GM19328 (cell line): ENCODE data around the gene CYP2A7.
"Not testable (repeated sequence)": the region's sequence is repeated elsewhere in the genome, so short reads cannot be mapped to it uniquely, and the experiment has no call there.

ENCODE experiments used
- ATAC-seq: cut with Tn5 transposase; IDR thresholded peaks from one replicate; pipeline ENCODE4 v1.9.1; 2021; ENCODE audit warnings: mild to moderate bottlenecking, moderate library complexity; ENCODE audit not compliant: unreplicated experiment

The CYP2A7 gene

GRCh38 chr19:40900521-40900920 lies 18.5 kb upstream of the CYP2A7 start:
- ATAC-seq = not testable (repeated sequence)

- not testable (repeated sequence) for ATAC-seq
Observed at GRCh38 chr19:40899964-40900363, 17.9 kb upstream of the CYP2A7 start.

- ATAC-seq = not testable (repeated sequence)
Observed at GRCh38 chr19:40896843-40897789, 15.1 kb upstream of the CYP2A7 start.

- no peak for ATAC-seq
Observed at GRCh38 chr19:40896418-40896796, 14.4 kb upstream of the CYP2A7 start.

GRCh38 chr19:40893112-40893511 lies 11.1 kb upstream of the CYP2A7 start:
- ATAC-seq = no peak

- no peak for ATAC-seq
Observed at GRCh38 chr19:40889366-40889765, 7.3 kb upstream of the CYP2A7 start.

GRCh38 chr19:40888191-40888590 lies 6.2 kb upstream of the CYP2A7 start:
- no peak for ATAC-seq

GRCh38 chr19:40884187-40884931 lies 2.3 kb upstream of the CYP2A7 start:
- ATAC-seq = not testable (repeated sequence)

GRCh38 chr19:40879349-40879748 lies 2.7 kb downstream of the CYP2A7 start:
- not testable (repeated sequence) for ATAC-seq

GRCh38 chr19:40875526-40875951 lies 6.5 kb downstream of the CYP2A7 start:
- ATAC-seq = not testable (repeated sequence)

- not testable (repeated sequence) for ATAC-seq
Observed at GRCh38 chr19:40874874-40875273, 7.2 kb downstream of the CYP2A7 start.

- not testable (repeated sequence) for ATAC-seq
Observed at GRCh38 chr19:40873873-40874272, 8.2 kb downstream of the CYP2A7 start.

GRCh38 chr19:40872209-40872608 lies 9.8 kb downstream of the CYP2A7 start:
- ATAC-seq = no peak

- ATAC-seq = no peak
Observed at GRCh38 chr19:40867701-40868100, 14.3 kb downstream of the CYP2A7 start.

GRCh38 chr19:40864739-40865496 lies 17.1 kb downstream of the CYP2A7 start:
- not testable (repeated sequence) for ATAC-seq

- ATAC-seq = no peak
Observed at GRCh38 chr19:40862785-40863184, 19.2 kb downstream of the CYP2A7 start.

GRCh38 chr19:40862333-40862732 lies 19.7 kb downstream of the CYP2A7 start:
- ATAC-seq = no peak

GRCh38 chr19:40858109-40858508 lies 23.9 kb downstream of the CYP2A7 start:
- ATAC-seq = no peak

GRCh38 chr19:40852467-40853152 lies 29.4 kb downstream of the CYP2A7 start:
- not testable (repeated sequence) for ATAC-seq

GRCh38 chr19:40850277-40850676 lies 31.8 kb downstream of the CYP2A7 start, which contains the start of gene CYP2A6:
Gene CYP2A6, minus strand, starts transcription at chr19:40850447. Its CDS starts 21 bp downstream, at chr19:40850426.
- not testable (repeated sequence) for ATAC-seq
